ENCODE data around the gene MYADML2. TPM values are rescaled to one million over a fixed set of nuclear protein-coding genes. Genes with fewer than 3 reads are reported as not detected.

Gene MYADML2
- total and polyA plus RNA-seq, 10 of the 15 experiments (the other 5 are each of a cell fraction or from before 2014, with no cell fraction given) = not detected

GRCh38 chr17:81911277-81911961 lies 35.6 kb downstream of the MYADML2 start, which contains the start of gene PCYT2:
Gene PCYT2, minus strand, starts transcription at chr17:81911399. Its CDS starts 44 bp downstream, at chr17:81911355.
- no TSS peak for BruUV-seq (replicated peaks)
- Histone ChIP-seq H3K79me2 (ENCODE audit: control insufficient read depth, insufficient read depth, low read length) (peaks cover 22% of the 10 kb centered on the region), H3K27ac (ENCODE audit: control insufficient read depth, insufficient read depth) (peak within 1 kb of the TSS; percentile 4; the same call in 1 of the 2 replicates), H3K9me3 (replicated peaks; ENCODE audit: control insufficient read depth, insufficient read depth, low read length) (no peaks in the 10 kb centered on the region), H3K9ac (ENCODE audit: control insufficient read depth, insufficient read depth, low read length) (peak within 1 kb of the TSS; percentile 64), H2AFZ (ENCODE audit: control insufficient read depth, low read depth, low read length) (peak within 1 kb of the TSS; percentile 39), H3K4me2 (ENCODE audit: control insufficient read depth, insufficient read depth) (peak within 1 kb of the TSS; percentile 74), H3K4me3 (peak within 1 kb of the TSS; percentile 95), H3K4me1 (ENCODE audit: control insufficient read depth, insufficient read depth, low read length) (peaks cover 5% of the 10 kb centered on the region; the same call in 1 of the 2 replicates), H3K27me3 (replicated peaks in 1 of 2; ENCODE audit: control insufficient read depth in 2 of 2, insufficient read depth in 2 of 2, low read length in 1 of 2) (no peaks in the 10 kb centered on the region), H4K20me1 (ENCODE audit: control insufficient read depth, insufficient read depth) (no peaks in the 10 kb centered on the region), H3K36me3 (ENCODE audit: control insufficient read depth in 2 of 2, insufficient read depth in 2 of 2, low read length in 1 of 2) (peaks cover 11 to 31% of the 10 kb centered on the region in 2 experiments)
- WGBS (ENCODE audit: insufficient coverage, insufficient replicate concordance, low lambda C conversion rate, missing lambda C conversion rate) = 18% methylated on average over 48 of the region's 84 CpGs
- FAIRE-seq (peak; percentile 59), DNase-seq (ENCODE audit: low read depth, low spot score) (peak; percentile 45), ATAC-seq (peak; percentile 98)
- in situ Hi-C loops (cut with MboI) (no loop called here), intact Hi-C loops (cut with micrococcal nuclease; ENCODE audit: unreplicated experiment) (no loop called here)
- ChIA-PET SMC1A (ENCODE audit: uncharacterized antibody, unreplicated experiment) (no interaction called here), CTCF (no interaction called here), RAD21 (ENCODE audit: unreplicated experiment) (interaction anchor here (1.0 kb wide), 1 partner anchor 17 kb away, joined by 3 read pairs; no protein-coding TSS in a partner anchor), POLR2A (interaction anchor here (2.4 kb wide), 1 partner anchor 17 kb away, joined by 13 read pairs; no protein-coding TSS in a partner anchor)
- TF ChIP-seq SUZ12 (IDR thresholded peaks at IDR 0.05; ENCODE audit: unreplicated experiment) = no peak
- peak; percentile 42 for TF ChIP-seq BCL3 (IDR thresholded peaks at IDR 0.05; ENCODE audit: borderline replicate concordance, insufficient read depth, low read depth, low read length, poor library complexity, severe bottlenecking)
- TF ChIP-seq YBX1 (IDR thresholded peaks at IDR 0.05) = no peak
- TF ChIP-seq TCF12 (IDR thresholded peaks at IDR 0.05; ENCODE audit: low read depth, low read length) = peak; percentile 68; the same call in 1 of the 2 replicates
- no peak for TF ChIP-seq ZBTB33 (IDR thresholded peaks at IDR 0.05)
- TF ChIP-seq MYC (IDR thresholded peaks at IDR 0.05; ENCODE audit: insufficient read depth, insufficient read length, insufficient replicate concordance, low read length, severe bottlenecking) = no peak
- TF ChIP-seq REST (IDR thresholded peaks at IDR 0.05; ENCODE audit: low read depth, low read length) = no peak
- TF ChIP-seq SMC3 (IDR thresholded peaks at IDR 0.05; ENCODE audit: borderline replicate concordance, low read length) = no peak
- TF ChIP-seq BACH1 (IDR thresholded peaks at IDR 0.05; ENCODE audit: borderline replicate concordance) = 0 out of 2 replicates have a peak, but pooled peaks have one; percentile 22
- TF ChIP-seq BHLHE40 (IDR thresholded peaks at IDR 0.05; ENCODE audit: borderline replicate concordance in 1 of 2, low read depth in 2 of 2, low read length in 1 of 2) = peak; percentile 45 to 88; a peak in 2 of 4 replicates
- peak; percentile 47; the same call in 1 of the 2 replicates for TF ChIP-seq NFYB (IDR thresholded peaks at IDR 0.05; ENCODE audit: insufficient read depth, low read depth, low read length)
- no peak for TF ChIP-seq RCOR1 (conservative IDR thresholded peaks at IDR 0.05; ENCODE audit: low read depth, low read length)
- 0 out of 2 replicates have a peak, but pooled peaks have one; percentile 27 for TF ChIP-seq LARP7 (IDR thresholded peaks at IDR 0.05)

Data from GM12878 (cell line).